Neural progenitor cell (in vitro differentiated cells): ENCODE measurements around the gene GUCY2D. TPM values are rescaled to one million over a fixed set of nuclear protein-coding genes. Genes with fewer than 3 reads are reported as not detected.

ENCODE experiments used
- DNase-seq: peaks from one replicate; pipeline ENCODE4 v3.0.0-alpha.2; 2016; ENCODE audit warnings: low spot score
- H2AFZ ChIP-seq: fragments of 200-600 bp; sonication (generic); replicated peaks from 2 replicates; pipeline ENCODE4 v1.6.1; 2016; ENCODE audit warnings: antibody characterized with exemption
- H3F3A ChIP-seq: fragments of 200-600 bp; sonication (generic); 2 replicates; pipeline ENCODE4 v1.6.1; 2016; ENCODE audit warnings: antibody characterized with exemption, low read depth
- H3K27ac ChIP-seq: fragments of 200-600 bp; sonication (generic); 2 replicates; pipeline ENCODE4 v1.5.1; 2016; ENCODE audit warnings: mild to moderate bottlenecking
- H3K27me3 ChIP-seq: fragments of 200-600 bp; sonication (generic); 2 replicates; pipeline ENCODE4 v1.6.1; 2016; ENCODE audit warnings: mild to moderate bottlenecking, moderate library complexity
- H3K36me3 ChIP-seq: fragments of 200-600 bp; sonication (generic); 2 replicates; pipeline ENCODE4 v1.5.1; 2016
- H3K4me1 ChIP-seq: fragments of 200-600 bp; sonication (generic); 2 replicates; pipeline ENCODE4 v1.6.1; 2016; ENCODE audit warnings: mixed run types
- H3K4me2 ChIP-seq: fragments of 200-600 bp; sonication (generic); 2 replicates; pipeline ENCODE4 v1.6.1; 2016
- H3K4me3 ChIP-seq: fragments of 200-600 bp; sonication (generic); 2 replicates; pipeline ENCODE4 v1.5.1; 2016
- H3K79me2 ChIP-seq: fragments of 200-600 bp; sonication (generic); 2 replicates; pipeline ENCODE4 v1.6.1; 2016; ENCODE audit warnings: low read depth
- H3K9ac ChIP-seq: fragments of 200-600 bp; sonication (generic); 2 replicates; pipeline ENCODE4 v1.6.1; 2016
- H3K9me3 ChIP-seq: fragments of 200-600 bp; sonication (generic); 2 replicates; pipeline ENCODE4 v1.5.1; 2016; ENCODE audit warnings: low read depth
- H4K20me1 ChIP-seq: fragments of 200-600 bp; sonication (generic); 2 replicates; pipeline ENCODE4 v1.6.1; 2016; ENCODE audit warnings: low read depth
- H3K27ac Mint-ChIP-seq: 3 replicates; pipeline ENCODE4 v1.8.0; 2021; ENCODE audit warnings: mixed read lengths
- H3K27me3 Mint-ChIP-seq: 2 replicates; pipeline ENCODE4 v1.8.0; 2022; ENCODE audit warnings: low read depth, mild to moderate bottlenecking, inconsistent platforms, moderate library complexity, mixed read lengths; ENCODE audit not compliant: insufficient read depth
- H3K36me3 Mint-ChIP-seq: 3 replicates; pipeline ENCODE4 v1.8.0; 2021; ENCODE audit warnings: mixed read lengths
- H3K4me1 Mint-ChIP-seq: 3 replicates; pipeline ENCODE4 v1.8.0; 2021; ENCODE audit warnings: mixed read lengths
- H3K4me3 Mint-ChIP-seq: 3 replicates; pipeline ENCODE4 v1.8.0; 2021; ENCODE audit warnings: mild to moderate bottlenecking, moderate library complexity, mixed read lengths
- H3K9me3 Mint-ChIP-seq: 3 replicates; pipeline ENCODE4 v1.8.0; 2020; ENCODE audit warnings: mixed read lengths
- EZH2 ChIP-seq: fragments of 200-600 bp; sonication (generic); IDR thresholded peaks from 2 replicates; pipeline ENCODE4 v1.6.1; 2017; ENCODE audit warnings: antibody characterized with exemption, mild to moderate bottlenecking, moderate library complexity
- EZH2phosphoT487 ChIP-seq: fragments of 200-600 bp; sonication (generic); IDR thresholded peaks from 2 replicates; pipeline ENCODE4 v1.6.1; 2017; ENCODE audit warnings: antibody characterized with exemption
- total RNA-seq: library from RNA; depleted of rRNA; stranded (reverse); fragments of >200 nt; gene quantifications from 2 replicates; pipeline ENCODE4 v1.2.3, GENCODE V29; 2015; ENCODE audit warnings: low replicate concordance
- TF ChIP-seq, protein P1 (sequence below): fragments of 200-600 bp; sonication (generic); IDR thresholded peaks from 2 replicates; pipeline ENCODE4 v1.5.1; 2017; ENCODE audit warnings: antibody characterized with exemption, mild to moderate bottlenecking

Gene GUCY2D
- total RNA-seq, 1 donor from 2014 or later: not detected

DNA sequence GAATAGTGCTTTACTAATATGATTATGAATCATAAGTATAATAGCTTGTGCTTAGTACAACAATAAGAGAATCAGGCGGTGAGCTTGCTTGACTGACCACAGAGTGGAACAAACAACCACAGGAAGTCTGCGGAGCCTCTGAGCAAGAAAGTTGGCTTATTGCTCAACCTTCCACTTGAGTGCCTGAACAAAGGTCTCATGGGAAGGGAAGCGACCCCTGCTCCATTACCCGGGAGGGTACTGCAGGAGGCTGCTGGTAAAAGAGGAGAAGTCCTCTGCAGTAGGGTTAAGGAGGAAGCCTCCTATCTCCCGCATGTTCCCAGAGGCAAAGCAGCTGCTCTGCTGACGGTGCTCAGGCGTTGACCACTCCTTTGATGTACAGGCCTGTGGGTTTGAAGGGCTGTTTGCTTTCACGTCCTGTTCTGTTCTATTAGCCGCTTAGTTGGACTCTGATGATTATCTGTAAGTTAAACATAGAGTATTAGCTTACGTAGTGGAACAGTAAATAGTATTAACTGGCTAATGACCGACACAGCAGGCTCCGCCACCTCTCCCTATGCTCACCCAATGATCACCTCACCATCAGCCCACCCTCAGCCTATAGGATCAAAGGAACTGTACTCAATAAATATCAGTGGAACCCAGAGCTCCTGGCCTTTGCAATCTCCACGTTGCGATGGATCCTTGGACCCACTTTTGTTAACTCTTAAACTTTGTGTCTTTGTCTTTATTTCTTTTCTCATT is 54.0 kb downstream of the GUCY2D start:
- no peaks in the 10 kb centered on the region for H3K4me1 ChIP-seq
- H3K9me3 ChIP-seq: no peaks in the 10 kb centered on the region
- peaks cover 23% of the 10 kb centered on the region for H3K27me3 Mint-ChIP-seq
- no peaks in the 10 kb centered on the region for H3K36me3 Mint-ChIP-seq
- no peaks in the 10 kb centered on the region for H3K36me3 ChIP-seq
- TF ChIP-seq, protein P1, sequence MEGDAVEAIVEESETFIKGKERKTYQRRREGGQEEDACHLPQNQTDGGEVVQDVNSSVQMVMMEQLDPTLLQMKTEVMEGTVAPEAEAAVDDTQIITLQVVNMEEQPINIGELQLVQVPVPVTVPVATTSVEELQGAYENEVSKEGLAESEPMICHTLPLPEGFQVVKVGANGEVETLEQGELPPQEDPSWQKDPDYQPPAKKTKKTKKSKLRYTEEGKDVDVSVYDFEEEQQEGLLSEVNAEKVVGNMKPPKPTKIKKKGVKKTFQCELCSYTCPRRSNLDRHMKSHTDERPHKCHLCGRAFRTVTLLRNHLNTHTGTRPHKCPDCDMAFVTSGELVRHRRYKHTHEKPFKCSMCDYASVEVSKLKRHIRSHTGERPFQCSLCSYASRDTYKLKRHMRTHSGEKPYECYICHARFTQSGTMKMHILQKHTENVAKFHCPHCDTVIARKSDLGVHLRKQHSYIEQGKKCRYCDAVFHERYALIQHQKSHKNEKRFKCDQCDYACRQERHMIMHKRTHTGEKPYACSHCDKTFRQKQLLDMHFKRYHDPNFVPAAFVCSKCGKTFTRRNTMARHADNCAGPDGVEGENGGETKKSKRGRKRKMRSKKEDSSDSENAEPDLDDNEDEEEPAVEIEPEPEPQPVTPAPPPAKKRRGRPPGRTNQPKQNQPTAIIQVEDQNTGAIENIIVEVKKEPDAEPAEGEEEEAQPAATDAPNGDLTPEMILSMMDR: no peak
- TF ChIP-seq EZH2phosphoT487 (no peak), EZH2 (no peak)
- no peak overlapping the region for H3K4me2 ChIP-seq
- no peak overlapping the region for H3K9ac ChIP-seq
- H2AFZ ChIP-seq: no peak overlapping the region
- H3K4me3 Mint-ChIP-seq: no peak overlapping the region
- H3K27me3 ChIP-seq: peaks cover 69% of the 10 kb centered on the region
- no peak overlapping the region for H3K27ac Mint-ChIP-seq
- H3F3A ChIP-seq: no peaks in the 10 kb centered on the region
- H3K27ac ChIP-seq: no peak overlapping the region
- H3K4me1 Mint-ChIP-seq: peaks cover 7% of the 10 kb centered on the region
- DNase-seq: no peak
- no peak overlapping the region for H3K4me3 ChIP-seq
- H4K20me1 ChIP-seq: no peaks in the 10 kb centered on the region
- H3K9me3 Mint-ChIP-seq: peaks cover 2% of the 10 kb centered on the region
- no peaks in the 10 kb centered on the region for H3K79me2 ChIP-seq

DNA sequence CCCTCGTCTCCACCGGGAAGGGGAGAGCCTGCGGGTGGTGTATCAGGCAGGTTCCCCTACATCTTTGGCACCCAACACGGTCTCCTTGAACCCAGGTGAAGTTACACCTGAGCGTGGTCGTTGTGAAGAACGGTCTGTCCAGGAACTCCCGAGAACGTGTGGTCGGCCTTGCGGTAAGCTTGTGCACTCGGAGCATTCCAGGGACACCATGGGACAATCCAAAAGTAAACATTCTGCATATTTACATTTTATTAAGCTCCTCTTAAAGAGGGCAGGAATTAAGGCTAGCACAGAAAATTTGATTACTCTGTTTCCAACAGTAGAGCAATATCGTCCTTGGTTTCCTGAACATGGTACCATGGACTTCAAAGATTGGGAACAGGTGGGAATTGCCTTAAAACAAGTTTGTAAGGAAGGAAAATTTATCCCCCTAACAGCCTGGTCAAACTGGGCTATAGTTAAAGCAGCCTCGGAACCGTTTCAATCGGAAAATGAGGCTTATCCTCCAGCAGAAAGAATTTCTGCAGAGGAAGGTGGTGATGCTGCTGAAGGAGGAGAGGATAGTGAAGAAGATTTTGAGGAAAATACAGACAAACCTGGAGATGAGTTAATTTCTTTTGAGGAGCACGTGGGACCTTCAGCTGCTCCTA is 54.7 kb downstream of the GUCY2D start:
- Mint-ChIP-seq H3K27me3 (peaks cover 29% of the 10 kb centered on the region), H3K27ac (no peak overlapping the region), H3K36me3 (no peaks in the 10 kb centered on the region), H3K4me1 (peaks cover 7% of the 10 kb centered on the region), H3K4me3 (peak overlapping the region; percentile 8), H3K9me3 (no peaks in the 10 kb centered on the region)
- H3K4me2 ChIP-seq: no peak overlapping the region
- no peak overlapping the region for H3K9ac ChIP-seq
- H3F3A ChIP-seq: peaks cover under 1% of the 10 kb centered on the region
- DNase-seq: no peak
- TF ChIP-seq, protein P1: no peak
- no peak for TF ChIP-seq EZH2phosphoT487
- TF ChIP-seq EZH2: no peak
- peaks cover 5% of the 10 kb centered on the region for H3K4me1 ChIP-seq
- H3K79me2 ChIP-seq: no peaks in the 10 kb centered on the region
- no peak overlapping the region for H3K27ac ChIP-seq
- H3K36me3 ChIP-seq: no peaks in the 10 kb centered on the region
- H4K20me1 ChIP-seq: no peaks in the 10 kb centered on the region
- no peaks in the 10 kb centered on the region for H3K9me3 ChIP-seq
- no peak overlapping the region for H3K4me3 ChIP-seq
- H2AFZ ChIP-seq: no peak overlapping the region
- peaks cover 70% of the 10 kb centered on the region for H3K27me3 ChIP-seq

DNA sequence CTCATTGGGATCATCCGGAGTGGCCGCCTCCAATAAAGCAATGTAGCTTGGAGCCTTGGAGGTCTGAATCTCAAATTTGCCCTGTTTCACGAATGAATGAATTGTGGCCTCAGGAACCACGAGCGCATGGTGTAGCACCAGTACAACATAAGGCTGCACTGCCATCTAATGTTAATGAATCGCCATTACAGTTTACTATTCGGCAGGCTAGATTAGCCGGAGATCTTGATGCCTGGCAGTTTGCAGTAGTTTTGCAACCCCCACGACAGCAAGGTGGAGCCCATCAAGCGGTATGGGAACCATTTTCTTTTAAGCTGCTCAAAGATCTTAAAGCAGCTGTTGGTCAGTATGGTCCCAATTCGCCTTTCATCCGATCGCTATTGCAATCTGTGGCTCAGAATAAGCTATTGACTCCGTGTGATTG is 55.3 kb downstream of the GUCY2D start:
- TF ChIP-seq EZH2: peak; percentile 23
- no peak for TF ChIP-seq EZH2phosphoT487
- TF ChIP-seq, protein P1: peak; percentile 76
- no peaks in the 10 kb centered on the region for H3K9me3 Mint-ChIP-seq
- H3K4me2 ChIP-seq: peak overlapping the region; percentile 41
- H3K4me3 Mint-ChIP-seq: no peak overlapping the region
- no peak overlapping the region for H3K4me3 ChIP-seq
- no peaks in the 10 kb centered on the region for H3K36me3 Mint-ChIP-seq
- H3K9me3 ChIP-seq: no peaks in the 10 kb centered on the region
- H3F3A ChIP-seq: peaks cover 6% of the 10 kb centered on the region
- H3K27me3 Mint-ChIP-seq: peaks cover 35% of the 10 kb centered on the region
- H3K27ac Mint-ChIP-seq: no peak overlapping the region
- no peaks in the 10 kb centered on the region for H3K36me3 ChIP-seq
- DNase-seq: peak; percentile 89
- peaks cover 70% of the 10 kb centered on the region for H3K27me3 ChIP-seq
- H3K27ac ChIP-seq: no peak overlapping the region
- H3K4me1 ChIP-seq: peaks cover 11% of the 10 kb centered on the region
- peaks cover 8% of the 10 kb centered on the region for H3K4me1 Mint-ChIP-seq
- H3K79me2 ChIP-seq: no peaks in the 10 kb centered on the region
- peaks cover under 1% of the 10 kb centered on the region for H4K20me1 ChIP-seq
- no peak overlapping the region for H2AFZ ChIP-seq
- H3K9ac ChIP-seq: no peak overlapping the region
